Nephron progenitor cell (in vitro differentiated cells): Measurements from ENCODE around the gene TMEM151B.

Experiments
- DNase-seq: peaks from one replicate; pipeline ENCODE4 v3.0.0; 2021
- H3K27ac Mint-ChIP-seq: 2 replicates; pipeline ENCODE4 v1.8.0; 2021; ENCODE audit warnings: mild to moderate bottlenecking, moderate library complexity, mixed read lengths
- H3K27me3 Mint-ChIP-seq: 2 replicates; pipeline ENCODE4 v1.8.0; 2021; ENCODE audit warnings: mild to moderate bottlenecking, low read depth, mixed read lengths; ENCODE audit not compliant: poor library complexity
- H3K36me3 Mint-ChIP-seq: 2 replicates; pipeline ENCODE4 v1.8.0; 2021; ENCODE audit warnings: low read depth, mixed read lengths
- H3K4me1 Mint-ChIP-seq: 2 replicates; pipeline ENCODE4 v1.8.0; 2021; ENCODE audit warnings: mixed read lengths
- H3K4me3 Mint-ChIP-seq: 2 replicates; pipeline ENCODE4 v1.8.0; 2021; ENCODE audit warnings: mild to moderate bottlenecking, moderate library complexity, mixed read lengths
- H3K9me3 Mint-ChIP-seq: 2 replicates; pipeline ENCODE4 v1.8.0; 2021; ENCODE audit warnings: mild to moderate bottlenecking, moderate library complexity, mixed read lengths
- CTCF ChIP-seq: fragments of 200-600 bp; sonication (generic); IDR thresholded peaks from 2 replicates; pipeline ENCODE4 v1.5.0; 2021; ENCODE audit warnings: antibody characterized with exemption

Gene TMEM151B

GRCh38 chr6:44260451-44261297, 9.6 kb upstream of the TMEM151B start:
- peaks cover 60% of the 10 kb centered on the region for H3K4me1 Mint-ChIP-seq

GRCh38 chr6:44261581-44261980, 8.7 kb upstream of the TMEM151B start:
- H3K4me3 Mint-ChIP-seq, result no peak overlapping the region

More at GRCh38 chr6:44260451-44261297, 9.6 kb upstream of the TMEM151B start:
- no peaks in the 10 kb centered on the region for H3K9me3 Mint-ChIP-seq
- H3K27me3 Mint-ChIP-seq, result no peaks in the 10 kb centered on the region
- no peak for DNase-seq
- H3K27ac Mint-ChIP-seq, result no peak overlapping the region
- peaks cover 7% of the 10 kb centered on the region for H3K36me3 Mint-ChIP-seq
- no peak overlapping the region for H3K4me3 Mint-ChIP-seq
- no peak for TF ChIP-seq CTCF

GRCh38 chr6:44262467-44263353, 7.5 kb upstream of the TMEM151B start:
- Mint-ChIP-seq H3K27me3 (peaks cover 2% of the 10 kb centered on the region), H3K27ac (no peak overlapping the region), H3K36me3 (peaks cover 7% of the 10 kb centered on the region), H3K4me3 (peak overlapping the region; percentile 92), H3K4me1 (peaks cover 63% of the 10 kb centered on the region), H3K9me3 (no peaks in the 10 kb centered on the region)
- no peak for DNase-seq
- no peak for TF ChIP-seq CTCF

More at GRCh38 chr6:44261581-44261980, 8.7 kb upstream of the TMEM151B start:
- H3K4me1 Mint-ChIP-seq, result peaks cover 59% of the 10 kb centered on the region
- DNase-seq, result no peak
- peaks cover 7% of the 10 kb centered on the region for H3K36me3 Mint-ChIP-seq
- H3K27ac Mint-ChIP-seq, result no peak overlapping the region
- H3K9me3 Mint-ChIP-seq, result no peaks in the 10 kb centered on the region
- TF ChIP-seq CTCF, result no peak
- no peaks in the 10 kb centered on the region for H3K27me3 Mint-ChIP-seq

- peak; percentile 42 for DNase-seq
- TF ChIP-seq CTCF, result no peak
- H3K9me3 Mint-ChIP-seq, result no peaks in the 10 kb centered on the region
- peak overlapping the region; percentile 92 for H3K4me3 Mint-ChIP-seq
- H3K4me1 Mint-ChIP-seq, result peaks cover 63% of the 10 kb centered on the region
- peaks cover 7% of the 10 kb centered on the region for H3K36me3 Mint-ChIP-seq
- no peak overlapping the region for H3K27ac Mint-ChIP-seq
- peaks cover 2% of the 10 kb centered on the region for H3K27me3 Mint-ChIP-seq
Measured at GRCh38 chr6:44263354-44264100, 6.7 kb upstream of the TMEM151B start.

GRCh38 chr6:44264154-44265006, 5.9 kb upstream of the TMEM151B start:
- Mint-ChIP-seq H3K27me3 (peaks cover 5% of the 10 kb centered on the region), H3K9me3 (no peaks in the 10 kb centered on the region), H3K27ac (no peak overlapping the region), H3K36me3 (no peaks in the 10 kb centered on the region), H3K4me1 (peaks cover 69% of the 10 kb centered on the region), H3K4me3 (peak overlapping the region; percentile 92)
- no peak for TF ChIP-seq CTCF
- DNase-seq, result no peak
